ENCODE measurements around the gene MRPL54. TPM values are rescaled to one million over a fixed set of nuclear protein-coding genes. Genes with fewer than 3 reads are reported as not detected.

MRPL54 gene
- total and polyA plus RNA-seq, 2 experiments from 2014 or later = 42.2 to 86.8 TPM

GRCh38 chr19:3736106-3736724 lies 26.3 kb upstream of the MRPL54 start:
- H3K36me3 ChIP-seq (replicated peaks; ENCODE audit: insufficient read depth, low read depth) = no peaks in the 10 kb centered on the region
- DNase-seq (ENCODE audit: low spot score) = no peak

DNA sequence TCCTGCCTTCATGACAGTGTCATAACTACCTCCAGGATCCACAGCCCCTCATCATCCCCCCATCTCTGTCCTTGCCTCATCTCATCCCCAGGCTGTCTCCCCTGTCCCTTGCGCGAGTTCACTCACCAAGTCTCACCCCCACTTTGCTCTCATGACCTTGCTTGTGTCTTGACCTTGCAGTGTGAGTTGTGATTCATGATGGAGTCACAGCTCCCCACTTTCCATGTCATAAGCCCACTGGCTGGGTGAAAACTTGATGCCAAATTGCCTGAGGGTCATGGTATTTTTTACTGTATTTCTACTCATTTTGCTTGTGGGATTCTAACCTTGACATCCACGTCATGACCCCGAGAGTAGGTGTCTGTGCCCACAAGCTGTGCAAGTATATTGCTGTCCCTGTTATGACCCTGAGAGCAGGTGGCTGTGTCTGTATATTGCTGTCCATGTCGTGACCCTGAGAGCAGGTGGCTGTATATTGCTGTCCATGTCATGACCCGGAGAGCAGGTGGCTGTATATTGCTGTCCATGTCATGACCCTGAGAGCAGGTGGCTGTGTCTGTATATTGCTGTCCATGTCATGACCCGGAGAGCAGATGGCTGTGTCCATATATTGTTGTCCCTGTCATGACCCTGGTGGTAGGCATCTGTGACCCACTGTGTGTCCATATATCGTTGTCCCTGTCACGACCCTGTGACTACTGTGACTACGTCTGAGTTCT lies 24.8 kb upstream of the MRPL54 start:
- H3K9me2 ChIP-seq (replicated peaks; ENCODE audit: insufficient read depth) = no peaks in the 10 kb centered on the region
- no peaks in the 10 kb centered on the region for H4K20me1 ChIP-seq (ENCODE audit: insufficient read depth, poor library complexity, severe bottlenecking)
- no peaks in the 10 kb centered on the region for H3K27me3 ChIP-seq
- DNase-seq (ENCODE audit: low spot score) = no peak
- H2AFZ ChIP-seq = no peak overlapping the region
- H3K9me3 ChIP-seq (ENCODE audit: low read depth) = no peaks in the 10 kb centered on the region
- no peaks in the 10 kb centered on the region for H3K79me2 ChIP-seq
- TF ChIP-seq EZH2 (IDR thresholded peaks at IDR 0.05; ENCODE audit: borderline replicate concordance) (no peak), EZH2phosphoT487 (IDR thresholded peaks at IDR 0.05; ENCODE audit: low read depth, severe bottlenecking, unreplicated experiment) (no peak)
- TF ChIP-seq, protein P1, sequence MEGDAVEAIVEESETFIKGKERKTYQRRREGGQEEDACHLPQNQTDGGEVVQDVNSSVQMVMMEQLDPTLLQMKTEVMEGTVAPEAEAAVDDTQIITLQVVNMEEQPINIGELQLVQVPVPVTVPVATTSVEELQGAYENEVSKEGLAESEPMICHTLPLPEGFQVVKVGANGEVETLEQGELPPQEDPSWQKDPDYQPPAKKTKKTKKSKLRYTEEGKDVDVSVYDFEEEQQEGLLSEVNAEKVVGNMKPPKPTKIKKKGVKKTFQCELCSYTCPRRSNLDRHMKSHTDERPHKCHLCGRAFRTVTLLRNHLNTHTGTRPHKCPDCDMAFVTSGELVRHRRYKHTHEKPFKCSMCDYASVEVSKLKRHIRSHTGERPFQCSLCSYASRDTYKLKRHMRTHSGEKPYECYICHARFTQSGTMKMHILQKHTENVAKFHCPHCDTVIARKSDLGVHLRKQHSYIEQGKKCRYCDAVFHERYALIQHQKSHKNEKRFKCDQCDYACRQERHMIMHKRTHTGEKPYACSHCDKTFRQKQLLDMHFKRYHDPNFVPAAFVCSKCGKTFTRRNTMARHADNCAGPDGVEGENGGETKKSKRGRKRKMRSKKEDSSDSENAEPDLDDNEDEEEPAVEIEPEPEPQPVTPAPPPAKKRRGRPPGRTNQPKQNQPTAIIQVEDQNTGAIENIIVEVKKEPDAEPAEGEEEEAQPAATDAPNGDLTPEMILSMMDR (IDR thresholded peaks at IDR 0.05; ENCODE audit: poor library complexity) = no peak
- H3K4me2 ChIP-seq = no peak overlapping the region
- no peaks in the 10 kb centered on the region for H3K4me1 ChIP-seq (ENCODE audit: insufficient read depth)
- WGBS (ENCODE audit: low lambda C conversion rate, missing lambda C conversion rate) = 94% methylated on average over 10 of the region's 10 CpGs
- H3K36me3 ChIP-seq (replicated peaks; ENCODE audit: insufficient read depth, low read depth) = no peaks in the 10 kb centered on the region
- H3K4me3 ChIP-seq = no peak overlapping the region
- H3K27ac ChIP-seq = no peak overlapping the region

More at GRCh38 chr19:3736106-3736724, 26.3 kb upstream of the MRPL54 start:
- TF ChIP-seq, protein P1 (IDR thresholded peaks at IDR 0.05; ENCODE audit: poor library complexity) = no peak
- no peak for TF ChIP-seq EZH2 (IDR thresholded peaks at IDR 0.05; ENCODE audit: borderline replicate concordance)
- TF ChIP-seq EZH2phosphoT487 (IDR thresholded peaks at IDR 0.05; ENCODE audit: low read depth, severe bottlenecking, unreplicated experiment) = no peak
- H4K20me1 ChIP-seq (ENCODE audit: insufficient read depth, poor library complexity, severe bottlenecking) = no peaks in the 10 kb centered on the region
- H3K4me1 ChIP-seq (ENCODE audit: insufficient read depth) = no peaks in the 10 kb centered on the region
- H3K27me3 ChIP-seq = no peaks in the 10 kb centered on the region
- no peaks in the 10 kb centered on the region for H3K9me2 ChIP-seq (replicated peaks; ENCODE audit: insufficient read depth)
- H3K9me3 ChIP-seq (ENCODE audit: low read depth) = no peaks in the 10 kb centered on the region
- H3K4me3 ChIP-seq = no peak overlapping the region
- 94% methylated on average over 20 of the region's 21 CpGs for WGBS (ENCODE audit: low lambda C conversion rate, missing lambda C conversion rate)
- H2AFZ ChIP-seq = no peak overlapping the region
- no peaks in the 10 kb centered on the region for H3K79me2 ChIP-seq
- no peak overlapping the region for H3K4me2 ChIP-seq
- H3K27ac ChIP-seq = no peak overlapping the region

DNA sequence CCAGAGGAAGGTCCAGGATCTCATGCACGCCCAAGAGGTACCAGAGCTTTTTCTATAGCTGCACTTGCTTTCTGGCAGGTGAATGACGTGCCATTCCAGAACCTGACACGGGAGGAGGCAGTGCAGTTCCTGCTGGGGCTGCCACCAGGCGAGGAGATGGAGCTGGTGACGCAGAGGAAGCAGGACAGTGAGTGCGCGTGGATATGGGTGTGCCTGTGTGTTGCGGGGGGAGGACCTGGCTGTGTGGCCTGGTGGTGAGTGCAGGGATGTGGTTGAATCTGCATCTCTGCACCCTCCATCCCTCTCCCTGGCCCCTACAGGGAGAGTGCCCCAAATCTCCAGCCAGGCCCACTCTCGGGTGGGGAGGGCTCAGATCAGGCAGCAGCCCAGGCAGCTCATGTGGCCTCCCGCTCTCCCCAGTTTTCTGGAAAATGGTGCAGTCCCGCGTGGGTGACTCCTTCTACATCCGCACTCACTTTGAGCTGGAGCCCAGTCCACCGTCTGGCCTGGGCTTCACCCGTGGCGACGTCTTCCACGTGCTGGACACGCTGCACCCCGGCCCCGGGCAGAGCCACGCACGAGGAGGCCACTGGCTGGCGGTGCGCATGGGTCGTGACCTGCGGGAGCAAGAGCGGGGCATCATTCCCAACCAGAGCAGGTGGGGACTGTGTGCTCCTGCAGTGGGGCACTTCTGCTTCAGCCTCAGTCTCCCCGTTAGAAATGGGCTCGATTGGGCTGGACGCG lies 23.8 kb upstream of the MRPL54 start:
- Histone ChIP-seq H3K9me2 (replicated peaks; ENCODE audit: insufficient read depth) (no peaks in the 10 kb centered on the region), H3K4me1 (ENCODE audit: insufficient read depth) (no peaks in the 10 kb centered on the region), H3K27me3 (no peaks in the 10 kb centered on the region), H3K9me3 (ENCODE audit: low read depth) (no peaks in the 10 kb centered on the region), H4K20me1 (ENCODE audit: insufficient read depth, poor library complexity, severe bottlenecking) (no peaks in the 10 kb centered on the region), H3K36me3 (replicated peaks; ENCODE audit: insufficient read depth, low read depth) (no peaks in the 10 kb centered on the region), H3K4me2 (no peak overlapping the region), H3K4me3 (no peak overlapping the region), H2AFZ (no peak overlapping the region), H3K79me2 (no peaks in the 10 kb centered on the region), H3K27ac (no peak overlapping the region)
- no peak for DNase-seq (ENCODE audit: low spot score)
- 95% methylated on average over 32 of the region's 32 CpGs for WGBS (ENCODE audit: low lambda C conversion rate, missing lambda C conversion rate)
- TF ChIP-seq EZH2phosphoT487 (IDR thresholded peaks at IDR 0.05; ENCODE audit: low read depth, severe bottlenecking, unreplicated experiment) (no peak), EZH2 (IDR thresholded peaks at IDR 0.05; ENCODE audit: borderline replicate concordance) (no peak)
- TF ChIP-seq, protein P1 (IDR thresholded peaks at IDR 0.05; ENCODE audit: poor library complexity) = no peak

Data from hepatocyte (in vitro differentiated cells).